D341Med (cell line): ENCODE data around the gene SDF2.
"Not testable (repeated sequence)": the region's sequence is repeated elsewhere in the genome, so short reads cannot be mapped to it uniquely, and the experiment has no call there.

Source experiments
- DNase-seq: peaks from one replicate; pipeline ENCODE4 v3.0.0; 2012; ENCODE audit warnings: low spot score

Gene SDF2

GRCh38 chr17:28626818-28627217, 34.9 kb downstream of the SDF2 start:
- no peak for DNase-seq

- DNase-seq: no peak
Observed at GRCh38 chr17:28624148-28624547, 37.6 kb downstream of the SDF2 start.

GRCh38 chr17:28623696-28624095, 38.0 kb downstream of the SDF2 start:
- DNase-seq: no peak

- peak; percentile 61 for DNase-seq
Observed at GRCh38 chr17:28622186-28622585, 39.5 kb downstream of the SDF2 start.

GRCh38 chr17:28620010-28620409, 41.7 kb downstream of the SDF2 start:
- DNase-seq: no peak

- no peak for DNase-seq
Observed at GRCh38 chr17:28618464-28618863, 43.2 kb downstream of the SDF2 start.

GRCh38 chr17:28616281-28616680, 45.4 kb downstream of the SDF2 start:
- no peak for DNase-seq

- DNase-seq: no peak
Observed at GRCh38 chr17:28615260-28615940, 46.3 kb downstream of the SDF2 start.

GRCh38 chr17:28613931-28614381, 47.8 kb downstream of the SDF2 start, which contains the start of gene RSKR:
Gene RSKR, minus strand, starts transcription at chr17:28614185. Its CDS starts 24 bp downstream, at chr17:28614161.
- DNase-seq: peak; percentile 39

GRCh38 chr17:28612936-28613872, 48.5 kb downstream of the SDF2 start:
- DNase-seq: peak; percentile 78

- no peak for DNase-seq
Observed at GRCh38 chr17:28612531-28612930, 49.2 kb downstream of the SDF2 start.

- no peak for DNase-seq
Observed at GRCh38 chr17:28610376-28610775, 51.3 kb downstream of the SDF2 start.

GRCh38 chr17:28604031-28604430, 57.7 kb downstream of the SDF2 start:
- DNase-seq: not testable (repeated sequence)

- no peak for DNase-seq
Observed at GRCh38 chr17:28599311-28600184, 62.2 kb downstream of the SDF2 start.

GRCh38 chr17:28598799-28599310, 62.9 kb downstream of the SDF2 start, which contains the start of gene SPAG5:
Gene SPAG5, minus strand, starts transcription at chr17:28599025. Its CDS starts 79 bp downstream, at chr17:28598946.
- DNase-seq: peak; percentile 100

GRCh38 chr17:28598389-28598788, 63.3 kb downstream of the SDF2 start:
- no peak for DNase-seq
